Liver (tissue), 10 donors: Measurements from ENCODE around the gene PDE2A. TPM values are rescaled to one million over a fixed set of nuclear protein-coding genes. Genes with fewer than 3 reads are reported as not detected.
A peak's percentile ranks its signal among the peaks of the same experiment; 100 is the strongest.

Experiments used
- DNase-seq: peaks from one replicate; pipeline ENCODE4 v3.0.0-alpha.2; 2017; ENCODE audit warnings: low spot score
- H3K27ac ChIP-seq, 2 donors: one replicate each; pipeline ENCODE4 v1.7.0; 2013; ENCODE audit warnings: inconsistent platforms in 2 of 2, low read length in 2 of 2, control low read depth in 1 of 2, low read depth in 1 of 2, mild to moderate bottlenecking in 1 of 2
- H3K27me3 ChIP-seq, 4 donors: one replicate each; pipeline versions ENCODE4 v1.6.1 to v1.7.0; 2013; ENCODE audit warnings: low read length in 3 of 4, inconsistent platforms in 1 of 4, mild to moderate bottlenecking in 1 of 4, moderate library complexity in 1 of 4; ENCODE audit not compliant: control insufficient read depth in 4 of 4, insufficient read depth in 4 of 4
- H3K36me3 ChIP-seq, 4 donors: one replicate each; pipeline versions ENCODE4 v1.6.1 to v1.7.0; 2013; ENCODE audit warnings: low read length in 3 of 4, mild to moderate bottlenecking in 3 of 4, low read depth in 1 of 4, moderate library complexity in 1 of 4; ENCODE audit not compliant: control insufficient read depth in 4 of 4, insufficient read depth in 3 of 4
- H3K4me1 ChIP-seq, 4 donors: one replicate each; pipeline versions ENCODE4 v1.6.1 to v1.7.0; 2013; ENCODE audit warnings: low read length in 3 of 4, mild to moderate bottlenecking in 3 of 4, moderate library complexity in 1 of 4; ENCODE audit not compliant: control insufficient read depth in 4 of 4, insufficient read depth in 4 of 4
- H3K4me3 ChIP-seq, 3 donors: one replicate each; pipeline versions ENCODE4 v1.6.1 to v1.7.0; 2013; ENCODE audit warnings: low read length in 3 of 3, control low read depth in 1 of 3, low read depth in 1 of 3, mild to moderate bottlenecking in 1 of 3
- H3K9ac ChIP-seq, 2 donors: one replicate each; pipeline ENCODE4 v1.7.0; 2013; ENCODE audit warnings: low read length in 2 of 2, mild to moderate bottlenecking in 2 of 2, moderate library complexity in 2 of 2, control low read depth in 1 of 2, low read depth in 1 of 2
- H3K9me3 ChIP-seq, 4 donors: one replicate each; pipeline versions ENCODE4 v1.6.1 to v1.7.0; 2013; ENCODE audit warnings: low read length in 3 of 4; ENCODE audit not compliant: control insufficient read depth in 4 of 4
- ATF3 ChIP-seq: IDR thresholded peaks from 2 replicates; pipeline ENCODE4 v1.6.1; 2016; ENCODE audit warnings: antibody characterized with exemption
- CTCF ChIP-seq: fragments of 150-350 bp; IDR thresholded peaks from 2 replicates; pipeline ENCODE4 v1.5.1; 2017; ENCODE audit warnings: improper control_type of control experiment, low read depth, low read length; ENCODE audit not compliant: missing input control
- EGR1 ChIP-seq, 2 donors: IDR thresholded peaks; 2 replicates each; pipeline ENCODE4 v1.6.1; 2016 to 2018; ENCODE audit warnings: antibody characterized with exemption in 2 of 2, low read depth in 2 of 2
- FOXA1 ChIP-seq: IDR thresholded peaks from 2 replicates; pipeline ENCODE4 v1.6.1; 2016; ENCODE audit warnings: antibody characterized with exemption
- FOXA2 ChIP-seq: IDR thresholded peaks from 2 replicates; pipeline ENCODE4 v1.6.1; 2016; ENCODE audit warnings: antibody characterized with exemption
- HNF4G ChIP-seq: IDR thresholded peaks from 2 replicates; pipeline ENCODE4 v1.6.1; 2016; ENCODE audit warnings: antibody characterized with exemption
- JUND ChIP-seq, 2 donors: IDR thresholded peaks; 2 replicates each; pipeline ENCODE4 v1.6.1; 2016; ENCODE audit warnings: antibody characterized with exemption in 2 of 2
- MAX ChIP-seq: IDR thresholded peaks from 2 replicates; pipeline ENCODE4 v1.6.1; 2016; ENCODE audit warnings: antibody characterized with exemption
- NR2F2 ChIP-seq: IDR thresholded peaks from 2 replicates; pipeline ENCODE4 v1.6.1; 2016; ENCODE audit warnings: antibody characterized with exemption
- RAD21 ChIP-seq, 2 donors: IDR thresholded peaks; 2 replicates each; pipeline ENCODE4 v1.6.1; 2016; ENCODE audit warnings: antibody characterized with exemption in 2 of 2, mild to moderate bottlenecking in 2 of 2
- REST ChIP-seq: IDR thresholded peaks from 2 replicates; pipeline ENCODE4 v1.6.1; 2016; ENCODE audit warnings: antibody characterized with exemption, mild to moderate bottlenecking
- SP1 ChIP-seq: IDR thresholded peaks from 2 replicates; pipeline ENCODE4 v1.6.1; 2018; ENCODE audit warnings: antibody characterized with exemption, mild to moderate bottlenecking
- TAF1 ChIP-seq: conservative IDR thresholded peaks from 2 replicates; pipeline ENCODE4 v1.6.1; 2016; ENCODE audit warnings: antibody characterized with exemption, mild to moderate bottlenecking
- ZBTB33 ChIP-seq: IDR thresholded peaks from 2 replicates; pipeline ENCODE4 v1.6.1; 2016; ENCODE audit warnings: antibody characterized with exemption
- WGBS: extraction: QIAGEN DNeasy Blood & Tissue Kit; methylation state at CpG from one replicate; pipeline ENCODE4 v1.1.7; 2013; 5-methylcytosine and 5-hydroxymethylcytosine counted together
- polyA plus RNA-seq, 2 donors: library from polyadenylated mRNA; stranded (reverse) in 1 of 2; unstranded in 1 of 2; fragments of 200-250 nt in 1 of 2; fragments of >200 nt in 1 of 2; fragmentation: Nextera tagmentation in 1 of 2; extraction: Ambion mirVana in 1 of 2; gene quantifications; one replicate each; pipeline versions ENCODE4 v1.2.1 to v1.2.3, GENCODE V29; 2013 to 2015
- small RNA-seq: library from RNA; depleted of rRNA; stranded (forward); fragments of <200 nt; gene quantifications from one replicate; pipeline ENCODE3, GENCODE V24; 2014
- total RNA-seq, 2 donors: library from RNA; depleted of rRNA; stranded (reverse); fragments of >200 nt; gene quantifications; one replicate each; pipeline ENCODE4 v1.2.3, GENCODE V29; 2014
- donor health status: healthy.
- donor health status: healthy.
- donor health status: healthy.
- donor health status: healthy.
- donor health status: healthy.

PDE2A gene
- total and polyA plus RNA-seq, 4 donors, result 4.3 to 32.8 (median 12.9) TPM

GRCh38 chr11:72528121-72528520 lies 146.1 kb downstream of the PDE2A start:
- no peaks in the 10 kb centered on the region for H3K9me3 ChIP-seq
- 85% methylated on average over 3 of the region's 3 CpGs for WGBS
- no peaks in the 10 kb centered on the region for H3K27me3 ChIP-seq
- no peak overlapping the region for H3K9ac ChIP-seq
- no peaks in the 10 kb centered on the region for H3K4me1 ChIP-seq
- TF ChIP-seq RAD21 (IDR thresholded peaks at IDR 0.05) (no peak), MAX (no peak), ZBTB33 (no peak), TAF1 (no peak), ATF3 (no peak), REST (no peak), EGR1 (IDR thresholded peaks at IDR 0.05; ENCODE audit: low read depth in 2 of 2) (no peak), SP1 (no peak), FOXA2 (no peak), NR2F2 (no peak), CTCF (no peak), FOXA1 (no peak), JUND (IDR thresholded peaks at IDR 0.05) (no peak), HNF4G (no peak)
- DNase-seq, result no peak
- no peaks in the 10 kb centered on the region for H3K36me3 ChIP-seq
- H3K27ac ChIP-seq, result no peak overlapping the region
- H3K4me3 ChIP-seq, result no peak overlapping the region

Small RNA genes within 50 kb of the gene (small RNA-seq; reads per million reads assigned to genes)
- 2.3 reads per million, percentile 88 among the genes with 10 or more reads in this experiment for gene MIR139
- gene RNU7-105P, result not detected

Other genes starting within 250 kb of the PDE2A start
- 10 to 100 TPM; 19.5 to 26.4 TPM for gene CLPB, start 239.9 kb downstream of the PDE2A start, total RNA-seq
- 10 to 100 TPM; 15.2 to 18.8 TPM for gene CLPB, start 239.9 kb downstream of the PDE2A start, polyA plus RNA-seq
- gene ARAP1, start 78.0 kb upstream of the PDE2A start, total RNA-seq, result 10 to 100 TPM; 59.8 to 77.8 TPM
- gene ARAP1, start 78.0 kb upstream of the PDE2A start, polyA plus RNA-seq, result 10 to 100 TPM; 14.4 to 27.2 TPM
- gene STARD10, start 119.6 kb upstream of the PDE2A start, total RNA-seq, result 100 to 1,000 TPM in 1 of 2 donors, 10 to 100 TPM in 1; 70.5 to 176 TPM
- gene STARD10, start 119.6 kb upstream of the PDE2A start, polyA plus RNA-seq, result 100 to 1,000 TPM; 287 to 328 TPM
- gene ATG16L2, start 140.0 kb upstream of the PDE2A start, total RNA-seq, result 10 to 100 TPM in 1 of 2 donors, 1 to 10 TPM in 1; 5.7 to 17.8 TPM
- gene ATG16L2, start 140.0 kb upstream of the PDE2A start, polyA plus RNA-seq, result 1 to 10 TPM; 4.7 to 9.0 TPM